Peyer's patch (tissue), 4 donors: ENCODE results near the gene SKI. TPM values are rescaled to one million over a fixed set of nuclear protein-coding genes. Genes with fewer than 3 reads are reported as not detected.

Source experiments
- DNase-seq, 3 donors: peaks; one replicate each; pipeline ENCODE4 v3.0.0-alpha.2; 2017 to 2019
- H3K27ac ChIP-seq, 4 donors: fragments of 200-600 bp; sonication (generic); one replicate each; pipeline ENCODE4 v1.5.1; 2016 to 2019
- H3K27me3 ChIP-seq, 2 donors: fragments of 200-600 bp; sonication (generic); one replicate each; pipeline ENCODE4 v1.5.1; 2019
- H3K36me3 ChIP-seq, 3 donors: fragments of 200-600 bp; sonication (generic); one replicate each; pipeline ENCODE4 v1.5.1; 2016 to 2019
- H3K4me1 ChIP-seq, 4 donors: fragments of 200-600 bp; sonication (generic); one replicate each; pipeline ENCODE4 v1.5.1; 2016 to 2019
- H3K4me3 ChIP-seq, 4 donors: fragments of 200-600 bp; sonication (generic); 1 replicate in 3 of 4; 2 replicates in 1 of 4; pipeline ENCODE4 v1.5.1; 2016 to 2019; ENCODE audit warnings: mild to moderate bottlenecking in 1 of 4
- H3K9me3 ChIP-seq, 4 donors: fragments of 200-600 bp; sonication (generic); one replicate each; pipeline ENCODE4 v1.5.1; 2016 to 2019; ENCODE audit warnings: mild to moderate bottlenecking in 1 of 4
- CTCF ChIP-seq, 6 experiments: fragments of 450-650 bp in 4 of 6; fragments of 200-600 bp in 2 of 6; sonication (generic) in 1 of 6; IDR thresholded peaks; one replicate each; pipeline ENCODE4 v1.5.1; 2017 to 2019; ENCODE audit warnings: antibody characterized with exemption in 6 of 6, mild to moderate bottlenecking in 3 of 6, moderate library complexity in 1 of 6
- POLR2A ChIP-seq, 2 donors: fragments of 450-650 bp; IDR thresholded peaks; one replicate each; pipeline ENCODE4 v1.5.1; 2017; ENCODE audit warnings: antibody characterized with exemption in 2 of 2, mild to moderate bottlenecking in 2 of 2, moderate library complexity in 2 of 2
- total RNA-seq, 4 donors: library from RNA; depleted of rRNA; stranded (reverse); fragments of >200 nt; gene quantifications; one replicate each; pipeline ENCODE4 v1.1.0, GENCODE V29; 2016

Gene SKI
- total RNA-seq, 4 donors from 2014 or later, result 20.1 to 41.5 (median 37.1) TPM

- Histone ChIP-seq H3K36me3 (no peaks in the 10 kb centered on the region), H3K4me3 (peak overlapping the region in 3 of 4 donors; percentile 69 to 90 (median 89))
- TF ChIP-seq CTCF (IDR thresholded peaks at IDR 0.05) (no peak), POLR2A (IDR thresholded peaks at IDR 0.05) (no peak)
Observed at GRCh38 chr1:2232916-2233438, 4.9 kb downstream of the SKI start.

GRCh38 chr1:2233468-2233867, 5.3 kb downstream of the SKI start:
- DNase-seq, result no peak
- peaks cover 13 to 86% (median 72%) of the 10 kb centered on the region in 4 donors for H3K4me1 ChIP-seq
- H3K27me3 ChIP-seq, result no peaks in the 10 kb centered on the region
- H3K27ac ChIP-seq, result peak overlapping the region; percentile 76 to 89 (median 86)
- H3K4me3 ChIP-seq, result peak overlapping the region in 3 of 4 donors; percentile 30 to 89 (median 69)
- TF ChIP-seq POLR2A (IDR thresholded peaks at IDR 0.05) (no peak), CTCF (IDR thresholded peaks at IDR 0.05) (no peak)
- no peaks in the 10 kb centered on the region for H3K36me3 ChIP-seq
- no peaks in the 10 kb centered on the region for H3K9me3 ChIP-seq

More at GRCh38 chr1:2232916-2233438, 4.9 kb downstream of the SKI start:
- peaks cover 9 to 81% (median 68%) of the 10 kb centered on the region in 4 donors for H3K4me1 ChIP-seq
- DNase-seq, result peak in 1 of 3 donors; percentile 51
- H3K9me3 ChIP-seq, result no peaks in the 10 kb centered on the region
- no peaks in the 10 kb centered on the region for H3K27me3 ChIP-seq
- peak overlapping the region; percentile 76 to 89 (median 86) for H3K27ac ChIP-seq

- DNase-seq, result peak; percentile 75 to 93 (median 79)
- H3K27me3 ChIP-seq, result no peaks in the 10 kb centered on the region
- H3K27ac ChIP-seq, result peak overlapping the region; percentile 72 to 89 (median 86)
- peaks cover 16 to 93% (median 71%) of the 10 kb centered on the region in 4 donors for H3K4me1 ChIP-seq
- H3K9me3 ChIP-seq, result no peaks in the 10 kb centered on the region
- H3K36me3 ChIP-seq, result no peaks in the 10 kb centered on the region
- no peak for TF ChIP-seq CTCF (IDR thresholded peaks at IDR 0.05)
- TF ChIP-seq POLR2A (IDR thresholded peaks at IDR 0.05), result peak in 1 of 2 donors; percentile 22
- H3K4me3 ChIP-seq, result peak overlapping the region; percentile 7 to 69 (median 32)
Observed at GRCh38 chr1:2233997-2234761, 6.1 kb downstream of the SKI start.

GRCh38 chr1:2234762-2235113, 6.6 kb downstream of the SKI start:
- peak overlapping the region in 2 of 4 donors; percentile 30 to 69 for H3K4me3 ChIP-seq
- peak; percentile 46 to 82 (median 80) for DNase-seq

More at GRCh38 chr1:2234762-2235113, 6.6 kb downstream of the SKI start:
- Histone ChIP-seq H3K27ac (peak overlapping the region; percentile 72 to 89 (median 86)), H3K27me3 (no peaks in the 10 kb centered on the region), H3K4me1 (peaks cover 16 to 99% (median 69%) of the 10 kb centered on the region in 4 donors), H3K36me3 (no peaks in the 10 kb centered on the region), H3K9me3 (no peaks in the 10 kb centered on the region)
- TF ChIP-seq CTCF (IDR thresholded peaks at IDR 0.05) (no peak), POLR2A (IDR thresholded peaks at IDR 0.05) (no peak)
